Camera-type eye (tissue), 1 donor: ENCODE data around the gene CALML4. TPM values are rescaled to one million over a fixed set of nuclear protein-coding genes. Genes with fewer than 3 reads are reported as not detected.

ENCODE experiments used
- total RNA-seq: library from RNA; depleted of rRNA; stranded (reverse); fragments of >200 nt; gene quantifications from one replicate; pipeline ENCODE4 v1.2.3, GENCODE V29; 2014

The CALML4 gene
- total RNA-seq: 12.4 TPM

GRCh38 chr15:68204776-68205557 is at the start of gene CALML4:
TSS of gene CALML4 (minus strand) at chr15:68205332. CDS start at chr15:68205247, 85 bp downstream.

GRCh38 chr15:68229386-68230156 is 24.4 kb upstream of the CALML4 start, which contains the start of gene CLN6:
TSS of gene CLN6 (minus strand) at chr15:68229728. CDS start at chr15:68229584, 144 bp downstream.

Other genes starting within 250 kb of the CALML4 start
- 99.8 TPM for gene PIAS1, start 151.0 kb downstream of the CALML4 start, total RNA-seq
- gene CLN6, start 24.4 kb upstream of the CALML4 start, total RNA-seq: 30.2 TPM
- gene FEM1B, start 72.4 kb upstream of the CALML4 start, total RNA-seq: 111 TPM
- 13.7 TPM for gene ITGA11, start 226.8 kb upstream of the CALML4 start, total RNA-seq